A549 (cell line): ENCODE results near the gene RABL6. TPM values are rescaled to one million over a fixed set of nuclear protein-coding genes. Genes with fewer than 3 reads are reported as not detected.
A peak's percentile ranks its signal among the peaks of the same experiment; 100 is the strongest.

Source experiments
- ATAC-seq, 2 experiments: fragments of 200-7000 bp in 1 of 2; fragments of >200 bp in 1 of 2; cut with Nextera tagmentation in 1 of 2; cut with Tn5 transposase in 1 of 2; 3 replicates each; pipeline versions ENCODE4 v1.8.0 to v1.9.1; 2018 to 2020; ENCODE audit warnings: mild to moderate bottlenecking in 1 of 2, moderate library complexity in 1 of 2
- CTCF ChIA-PET: fragments of 300-600 bp; sonication (Branson Sonifier 250); formaldehyde crosslinking; extraction: SDS; loops from one replicate; lab custom pipeline; 2021; ENCODE audit warnings: antibody characterized with exemption, inconsistent platforms; lab: Yijun Ruan, JAX
- POLR2A ChIA-PET: fragments of 350-600 bp; formaldehyde crosslinking; extraction: SDS; loops from one replicate; lab custom pipeline; 2021; ENCODE audit warnings: antibody characterized with exemption, inconsistent platforms; lab: Yijun Ruan, JAX
- DNase-seq, 2 experiments: peaks; one replicate each; pipeline versions ENCODE4 v3.0.0 to v3.0.0-alpha.2; 2011 to 2016; ENCODE audit warnings: low read depth in 1 of 2, low spot score in 1 of 2
- FAIRE-seq: peaks from 2 replicates; lab custom pipeline; 2011; peaks lifted over from hg19 to GRCh38; lab: Jason Lieb, UNC
- H3K27ac ChIP-seq, 2 experiments: fragments of >200 bp; sonication (Bioruptor Twin); formaldehyde crosslinking; 3 replicates each; pipeline ENCODE4 v1.5.1; 2016 to 2017
- H3K4me1 ChIP-seq: fragments of >200 bp; sonication (Bioruptor Twin); formaldehyde crosslinking; 3 replicates; pipeline ENCODE4 v1.6.1; 2016
- H3K4me2 ChIP-seq: fragments of >200 bp; sonication (Bioruptor Twin); formaldehyde crosslinking; 3 replicates; pipeline ENCODE4 v1.6.1; 2016
- H3K4me3 ChIP-seq: fragments of >200 bp; sonication (Bioruptor Twin); formaldehyde crosslinking; 3 replicates; pipeline ENCODE4 v1.5.1; 2016
- H3K9me3 ChIP-seq: fragments of >200 bp; sonication (Bioruptor Twin); formaldehyde crosslinking; 3 replicates; pipeline ENCODE4 v1.6.1; 2016
- BHLHE40 ChIP-seq: IDR thresholded peaks from 2 replicates; pipeline ENCODE4 v1.6.1; 2012; ENCODE audit warnings: low read depth, low read length, inconsistent platforms
- CHD2 ChIP-seq: fragments of 150-350 bp; IDR thresholded peaks from 2 replicates; pipeline ENCODE4 v1.6.1; 2014; ENCODE audit warnings: low read length; ENCODE audit not compliant: partially characterized antibody
- CHD4 ChIP-seq: fragments of 200-600 bp; sonication (generic); IDR thresholded peaks from 2 replicates; pipeline ENCODE4 v1.6.1; 2016; ENCODE audit warnings: antibody characterized with exemption, mild to moderate bottlenecking, borderline replicate concordance
- CTCF ChIP-seq: fragments of >200 bp; sonication (Bioruptor Twin); formaldehyde crosslinking; IDR thresholded peaks from 3 replicates; pipeline ENCODE4 v1.5.1; 2016
- EHMT2 ChIP-seq: fragments of 200-600 bp; sonication (generic); IDR thresholded peaks from 2 replicates; pipeline ENCODE4 v1.6.1; 2016; ENCODE audit warnings: antibody characterized with exemption, low read depth, mild to moderate bottlenecking, moderate library complexity
- HDAC2 ChIP-seq: fragments of 200-600 bp; sonication (generic); IDR thresholded peaks from 2 replicates; pipeline ENCODE4 v1.6.1; 2016
- HMGXB4 ChIP-seq: fragments of 250-450 bp; sonication (Bioruptor Pico); IDR thresholded peaks from 2 replicates; pipeline ENCODE4 v1.5.0; 2021; ENCODE audit warnings: mild to moderate bottlenecking, moderate library complexity, borderline replicate concordance
- HOXA7 ChIP-seq: fragments of 250-450 bp; sonication (Bioruptor Pico); IDR thresholded peaks from 2 replicates; pipeline ENCODE4 v1.5.0; 2020; ENCODE audit warnings: mild to moderate bottlenecking, moderate library complexity
- JUN ChIP-seq, 2 experiments: fragments of >200 bp; sonication (Bioruptor Twin); formaldehyde crosslinking; IDR thresholded peaks; 2 replicates in 1 of 2; 3 replicates in 1 of 2; pipeline ENCODE4 v1.6.1; 2016 to 2017
- JUNB ChIP-seq: fragments of >200 bp; sonication (Bioruptor Twin); formaldehyde crosslinking; IDR thresholded peaks from 2 replicates; pipeline ENCODE4 v1.6.1; 2016
- KDM5A ChIP-seq: fragments of 200-600 bp; sonication (generic); IDR thresholded peaks from 2 replicates; pipeline ENCODE4 v1.6.1; 2016; ENCODE audit warnings: antibody characterized with exemption, mild to moderate bottlenecking
- MAFK ChIP-seq: fragments of 450-650 bp; IDR thresholded peaks from 2 replicates; pipeline ENCODE4 v1.6.1; 2014; ENCODE audit not compliant: partially characterized antibody
- MAX ChIP-seq: IDR thresholded peaks from 2 replicates; pipeline ENCODE4 v1.6.1; 2012
- NFE2L2 ChIP-seq: fragments of 150-350 bp; conservative IDR thresholded peaks from 2 replicates; pipeline ENCODE4 v1.6.1; 2014; ENCODE audit warnings: low read length
- NPAS2 ChIP-seq: fragments of 250-450 bp; sonication (Bioruptor Pico); IDR thresholded peaks from 2 replicates; pipeline ENCODE4 v1.8.0; 2022; ENCODE audit warnings: mild to moderate bottlenecking, moderate library complexity, borderline replicate concordance
- PBX3 ChIP-seq: IDR thresholded peaks from 2 replicates; pipeline ENCODE4 v1.6.1; 2012
- POLR2A ChIP-seq: IDR thresholded peaks from 2 replicates; pipeline ENCODE4 v1.6.1; 2012; ENCODE audit warnings: mild to moderate bottlenecking, low read length
- RARB ChIP-seq: fragments of 250-450 bp; sonication (Bioruptor Pico); IDR thresholded peaks from 2 replicates; pipeline ENCODE4 v1.8.0; 2021; ENCODE audit warnings: mild to moderate bottlenecking, moderate library complexity
- RFX5 ChIP-seq: fragments of 450-650 bp; IDR thresholded peaks from 2 replicates; pipeline ENCODE4 v1.7.1; 2014; ENCODE audit warnings: antibody characterized with exemption, mild to moderate bottlenecking, moderate library complexity
- SREBF2 ChIP-seq: fragments of 450-650 bp; IDR thresholded peaks from 2 replicates; pipeline ENCODE4 v1.6.1; 2014; ENCODE audit warnings: mild to moderate bottlenecking, moderate library complexity
- TFCP2L1 ChIP-seq: fragments of 250-450 bp; sonication (Bioruptor Pico); IDR thresholded peaks from 2 replicates; pipeline ENCODE4 v1.5.0; 2021; ENCODE audit warnings: mild to moderate bottlenecking
- TP53 ChIP-seq: fragments of 250-450 bp; sonication (Bioruptor Pico); IDR thresholded peaks from 2 replicates; pipeline ENCODE4 v1.5.0; 2021; ENCODE audit warnings: mild to moderate bottlenecking, moderate library complexity
- ZC3H11A ChIP-seq: fragments of 450-650 bp; IDR thresholded peaks from 2 replicates; pipeline ENCODE4 v1.6.1; 2014; ENCODE audit warnings: antibody characterized with exemption, mild to moderate bottlenecking
- ZFP36 ChIP-seq: fragments of 450-650 bp; IDR thresholded peaks from 2 replicates; pipeline ENCODE4 v1.6.1; 2014; ENCODE audit warnings: borderline replicate concordance; ENCODE audit not compliant: partially characterized antibody
- ZNF302 ChIP-seq: fragments of 250-450 bp; sonication (Bioruptor Pico); IDR thresholded peaks from 2 replicates; pipeline ENCODE4 v1.9.0; 2021; ENCODE audit warnings: inconsistent platforms, mild to moderate bottlenecking, moderate library complexity
- WGBS: methylation state at CpG from one replicate; pipeline ENCODE4 v1.1.6; 2017; ENCODE audit errors: missing lambda C conversion rate; 5-methylcytosine and 5-hydroxymethylcytosine counted together
- polyA plus RNA-seq, 4 experiments: library from polyadenylated mRNA; depleted of rRNA in 3 of 4; stranded (reverse); fragments of >200 nt; fragmentation: RNase III in 1 of 4; extraction: RNeasy Plus Mini Kit Qiagen cat#74134 plus additional on column Dnase treatment in 1 of 4; gene quantifications; 2 replicates in 3 of 4; 3 replicates in 1 of 4; pipeline ENCODE4 v1.2.3, GENCODE V29; 2011 to 2017

Gene RABL6
- polyA plus RNA-seq, 2 of the 4 experiments (the other 2 are of a cell fraction) = 46.8 to 71.4 TPM

GRCh38 chr9:136806631-136807201, 1.0 kb upstream of the RABL6 start:
- no peak for FAIRE-seq
- WGBS = 89% methylated on average over 25 of the region's 25 CpGs
- ChIA-PET CTCF (interaction anchor here (0.6 to 9.9 kb wide), 13 partner anchors 12 to 430 kb away, joined by 3 to 110 read pairs (median 4); partner anchors contain the start of genes AJM1, RNF224 and TMEM141), POLR2A (interaction anchor here (0.9 to 1.8 kb wide), 6 partner anchors 10 to 80 kb away, joined by 3 to 13 read pairs (median 4); no protein-coding TSS in a partner anchor)
- Histone ChIP-seq H3K4me3 (peak overlapping the region; percentile 88), H3K9me3 (no peaks in the 10 kb centered on the region), H3K27ac (peak overlapping the region; percentile 95 to 98), H3K4me1 (peaks cover 24% of the 10 kb centered on the region), H3K4me2 (peak overlapping the region; percentile 85)
- DNase-seq = no peak
- ATAC-seq = peak in 1 of 2 experiments; percentile 17; a peak in 3 of 6 replicates
- TF ChIP-seq KDM5A (no peak), SREBF2 (no peak), MAFK (no peak), NFE2L2 (no peak), EHMT2 (no peak), RFX5 (no peak), PBX3 (no peak), CHD4 (no peak)

GRCh38 chr9:136808075-136808805, 492 bp downstream of the RABL6 start:
- Histone ChIP-seq H3K4me3 (peak overlapping the region; percentile 88), H3K4me2 (peak overlapping the region; percentile 98)
- no peak for DNase-seq
- peak; percentile 8 to 60 for ATAC-seq
- FAIRE-seq = no peak
- CTCF ChIA-PET = interaction anchor here (0.7 to 9.9 kb wide), 10 partner anchors 9 to 419 kb away, joined by 3 to 110 read pairs (median 4); partner anchors contain the start of genes AJM1, NPDC1, RNF224 and TMEM141
- TF ChIP-seq CTCF (0 out of 3 replicates have a peak, but pooled peaks have one; percentile 4), JUN (IDR thresholded peaks at IDR 0.05) (peak in 1 of 2 experiments; percentile 54; a peak in 2 of 5 replicates), MAFK (no peak), JUNB (no peak)
- TF ChIP-seq, all 56 proteins: peak for 2
- Histone ChIP-seq H3K27ac (peak overlapping the region; percentile 95 to 98), H3K9me3 (no peaks in the 10 kb centered on the region), H3K4me1 (peaks cover 24% of the 10 kb centered on the region)
- WGBS = 0% methylated on average over 14 of the region's 93 CpGs
- POLR2A ChIA-PET = interaction anchor here (0.6 to 1.8 kb wide), 6 partner anchors 8 to 80 kb away, joined by 3 to 13 read pairs (median 4); partner anchors contain the start of gene TRAF2

- ChIA-PET POLR2A (no interaction called here), CTCF (interaction anchor here (1.2 to 9.9 kb wide), 7 partner anchors 10 to 238 kb away, joined by 3 to 110 read pairs (median 15); partner anchors contain the start of genes AJM1, NPDC1 and TMEM141)
- DNase-seq (no peak), FAIRE-seq (no peak), ATAC-seq (peak in 1 of 2 experiments; percentile 4; a peak in 2 of 6 replicates)
- Histone ChIP-seq H3K4me1 (peaks cover 24% of the 10 kb centered on the region), H3K4me2 (peak overlapping the region; percentile 98), H3K9me3 (no peaks in the 10 kb centered on the region), H3K4me3 (peak overlapping the region; percentile 88), H3K27ac (peak overlapping the region; percentile 95 to 98)
- no peak for TF ChIP-seq TP53 (CRISPR knock-in tag)
- no peak for TF ChIP-seq RARB (CRISPR knock-in tag)
- TF ChIP-seq ZNF302 (CRISPR knock-in tag) = no peak
- TF ChIP-seq ZC3H11A = no peak
- no peak for TF ChIP-seq SREBF2
- no peak for TF ChIP-seq POLR2A
- TF ChIP-seq HMGXB4 (CRISPR knock-in tag) = no peak
- no peak for TF ChIP-seq ZFP36
- no peak for TF ChIP-seq CHD2
- no peak for TF ChIP-seq HOXA7 (CRISPR knock-in tag)
- no peak for TF ChIP-seq JUN (IDR thresholded peaks at IDR 0.05)
- no peak for TF ChIP-seq TFCP2L1 (CRISPR knock-in tag)
- TF ChIP-seq HDAC2 = no peak
- TF ChIP-seq NPAS2 (CRISPR knock-in tag) = no peak
- no peak for TF ChIP-seq MAX
- TF ChIP-seq BHLHE40 = no peak
- WGBS = 17% methylated on average over 14 of the region's 14 CpGs
Measured at GRCh38 chr9:136808806-136809158, 1.0 kb downstream of the RABL6 start.
